Measurements from ENCODE around the gene ARF1.

Gene ARF1

GRCh38 chr1:228147768-228148167, 65.3 kb downstream of the ARF1 start:
- DNase-seq (ENCODE audit: low spot score), result no peak

GRCh38 chr1:228148196-228148861, 65.8 kb downstream of the ARF1 start:
- peak; percentile 58 for DNase-seq (ENCODE audit: low spot score)
